SK-N-SH (cell line): ENCODE data around the gene HOMER3. TPM values are rescaled to one million over a fixed set of nuclear protein-coding genes. Genes with fewer than 3 reads are reported as not detected.

Experiments
- CTCF ChIA-PET: fragments of 300-600, 350-600 bp; formaldehyde crosslinking; extraction: SDS; loops from one replicate; lab custom pipeline; 2021; lab: Yijun Ruan, JAX
- POLR2A ChIA-PET: fragments of 350-600 bp; sonication (Branson Sonifier 250); formaldehyde crosslinking; extraction: SDS; loops from one replicate; lab custom pipeline; 2020; ENCODE audit warnings: antibody characterized with exemption, inconsistent platforms; lab: Yijun Ruan, JAX
- DNase-seq: peaks from one replicate; pipeline ENCODE4 v3.0.0; 2012
- H2AFZ ChIP-seq: fragments of 200-600 bp; sonication (generic); 2 replicates; pipeline ENCODE4 v1.8.1; 2016; ENCODE audit warnings: antibody characterized with exemption, mild to moderate bottlenecking, low read depth
- H3F3A ChIP-seq: fragments of 200-600 bp; sonication (generic); replicated peaks from 2 replicates; pipeline ENCODE3; 2016; ENCODE audit warnings: antibody characterized with exemption, mild to moderate bottlenecking; ENCODE audit not compliant: insufficient read depth
- H3K27ac ChIP-seq, 2 experiments: fragments of 200-500 bp in 1 of 2; fragments of 200-600 bp in 1 of 2; sonication (Bioruptor generic) in 1 of 2; sonication (generic), shearing (Covaris generic) in 1 of 2; 2 replicates each; pipeline versions ENCODE4 v1.5.1 to v1.6.1; 2014 to 2016; ENCODE audit warnings: low read depth in 2 of 2, inconsistent platforms in 1 of 2, low read length in 1 of 2, mild to moderate bottlenecking in 1 of 2, mixed read lengths in 1 of 2
- H3K27me3 ChIP-seq: fragments of 200-600 bp; sonication (generic), shearing (Covaris generic); 2 replicates; pipeline ENCODE4 v1.6.1; 2016; ENCODE audit warnings: mixed run types; ENCODE audit not compliant: insufficient read depth
- H3K36me3 ChIP-seq, 2 experiments: fragments of 200-500 bp in 1 of 2; fragments of 200-600 bp in 1 of 2; sonication (Bioruptor generic) in 1 of 2; sonication (generic) in 1 of 2; replicated peaks in 1 of 2; 2 replicates each; pipeline versions ENCODE3 to v1.5.1; 2014 to 2016; ENCODE audit warnings: low read length in 1 of 2, mild to moderate bottlenecking in 1 of 2; ENCODE audit not compliant: insufficient read depth in 2 of 2, control insufficient read depth in 1 of 2
- H3K4me1 ChIP-seq, 2 experiments: fragments of 200-500 bp in 1 of 2; fragments of 200-600 bp in 1 of 2; sonication (Bioruptor generic) in 1 of 2; sonication (generic), shearing (Covaris generic) in 1 of 2; 2 replicates each; pipeline versions ENCODE4 v1.5.1 to v1.6.1; 2014 to 2016; ENCODE audit warnings: low read depth in 1 of 2, low read length in 1 of 2, mixed run types in 1 of 2; ENCODE audit not compliant: insufficient read depth in 2 of 2, control insufficient read depth in 1 of 2
- H3K4me2 ChIP-seq: fragments of 200-600 bp; sonication (generic), shearing (Covaris generic); 2 replicates; pipeline ENCODE4 v1.6.1; 2017; ENCODE audit warnings: mixed run types
- H3K4me3 ChIP-seq, 2 experiments: fragments of 200-500 bp in 1 of 2; fragments of 200-600 bp in 1 of 2; sonication (Bioruptor generic) in 1 of 2; sonication (generic), shearing (Covaris generic) in 1 of 2; 2 replicates each; pipeline versions ENCODE4 v1.5.1 to v1.8.1; 2014 to 2016; ENCODE audit warnings: low read depth in 2 of 2, inconsistent platforms in 1 of 2, low read length in 1 of 2, mild to moderate bottlenecking in 1 of 2, mixed read lengths in 1 of 2, moderate library complexity in 1 of 2
- H3K79me2 ChIP-seq: fragments of 200-600 bp; sonication (generic); 2 replicates; pipeline ENCODE4 v1.8.1; 2017; ENCODE audit warnings: mild to moderate bottlenecking; ENCODE audit not compliant: insufficient read depth
- H3K9ac ChIP-seq: fragments of 200-600 bp; sonication (generic); 2 replicates; pipeline ENCODE4 v1.6.1; 2017; ENCODE audit warnings: mixed run types
- H3K9me2 ChIP-seq: fragments of 200-600 bp; sonication (generic); 2 replicates; pipeline ENCODE4 v1.6.1; 2017; ENCODE audit warnings: mixed run types
- H3K9me3 ChIP-seq: fragments of 200-600 bp; sonication (generic); 2 replicates; pipeline ENCODE4 v1.6.1; 2017; ENCODE audit warnings: mixed run types, mild to moderate bottlenecking, moderate library complexity
- H4K20me1 ChIP-seq: fragments of 200-600 bp; sonication (generic); 2 replicates; pipeline ENCODE4 v1.6.1; 2017; ENCODE audit warnings: mild to moderate bottlenecking, mixed run types; ENCODE audit not compliant: insufficient read depth
- CTCF ChIP-seq: fragments of 200-600 bp; sonication (generic); IDR thresholded peaks from 2 replicates; pipeline ENCODE4 v1.6.1; 2017; ENCODE audit warnings: antibody characterized with exemption, mild to moderate bottlenecking, moderate library complexity
- ELF1 ChIP-seq: IDR thresholded peaks from 2 replicates; pipeline ENCODE4 v1.4.0; 2012
- EZH2phosphoT487 ChIP-seq: fragments of 200-600 bp; sonication (generic); IDR thresholded peaks from 2 replicates; pipeline ENCODE4 v1.6.1; 2017; ENCODE audit warnings: low read depth, mixed run types, mild to moderate bottlenecking, antibody characterized with exemption, moderate library complexity, borderline replicate concordance
- FOSL2 ChIP-seq: IDR thresholded peaks from 2 replicates; pipeline ENCODE4 v1.4.0; 2012; ENCODE audit warnings: low read depth, mild to moderate bottlenecking, moderate library complexity, borderline replicate concordance
- FOXJ3 ChIP-seq: sonication (generic); formaldehyde crosslinking; IDR thresholded peaks from 2 replicates; pipeline ENCODE4 v1.5.1; 2020; ENCODE audit warnings: mild to moderate bottlenecking, missing genetic modification reagents
- GABPA ChIP-seq: IDR thresholded peaks from 2 replicates; pipeline ENCODE4 v1.4.0; 2012; ENCODE audit warnings: low read depth, mild to moderate bottlenecking
- IRF3 ChIP-seq: fragments of 150-350 bp; IDR thresholded peaks from 2 replicates; pipeline ENCODE4 v1.6.1; 2016; ENCODE audit warnings: mild to moderate bottlenecking, low read depth, low read length
- MAX ChIP-seq: IDR thresholded peaks from 2 replicates; pipeline ENCODE4 v1.4.0; 2012; ENCODE audit warnings: low read depth
- NFIC ChIP-seq: IDR thresholded peaks from 2 replicates; pipeline ENCODE4 v1.4.0; 2012; ENCODE audit warnings: borderline replicate concordance
- NRF1 ChIP-seq: IDR thresholded peaks from 2 replicates; pipeline ENCODE4 v1.6.1; 2012; ENCODE audit warnings: low read depth, mild to moderate bottlenecking, low read length
- POLR2AphosphoS5 ChIP-seq: IDR thresholded peaks from 2 replicates; pipeline ENCODE4 v1.6.1; 2012; ENCODE audit warnings: low read depth, low read length
- RAD21 ChIP-seq: IDR thresholded peaks from 2 replicates; pipeline ENCODE4 v1.6.1; 2012; ENCODE audit warnings: mild to moderate bottlenecking, low read length
- RCOR1 ChIP-seq: fragments of 150-350 bp; IDR thresholded peaks from 2 replicates; pipeline ENCODE4 v1.6.1; 2017; ENCODE audit warnings: antibody characterized with exemption, low read length
- RXRA ChIP-seq: IDR thresholded peaks from 2 replicates; pipeline ENCODE4 v1.4.0; 2012; ENCODE audit warnings: low read depth, mild to moderate bottlenecking, borderline replicate concordance
- SIN3A ChIP-seq: IDR thresholded peaks from 2 replicates; pipeline ENCODE4 v1.6.1; 2012; ENCODE audit warnings: low read depth, mild to moderate bottlenecking, low read length, moderate library complexity, borderline replicate concordance
- SMC3 ChIP-seq: IDR thresholded peaks from 2 replicates; pipeline ENCODE4 v1.6.1; 2012; ENCODE audit warnings: low read depth, low read length, improper control_type of control experiment
- TEAD4 ChIP-seq: IDR thresholded peaks from 2 replicates; pipeline ENCODE4 v1.4.0; 2012; ENCODE audit warnings: mild to moderate bottlenecking, borderline replicate concordance; ENCODE audit not compliant: insufficient read depth
- USF1 ChIP-seq: IDR thresholded peaks from 2 replicates; pipeline ENCODE4 v1.4.0; 2012; ENCODE audit warnings: low read depth, borderline replicate concordance
- ZBTB33 ChIP-seq: IDR thresholded peaks from 2 replicates; pipeline ENCODE4 v1.4.0; 2012; ENCODE audit warnings: low read depth, borderline replicate concordance
- WGBS: methylation state at CpG from one replicate; pipeline ENCODE4 v1.1.6; 2017; ENCODE audit warnings: low lambda C conversion rate; 5-methylcytosine and 5-hydroxymethylcytosine counted together
- polyA plus RNA-seq, 3 experiments: library from polyadenylated mRNA; depleted of rRNA; stranded (reverse); fragments of >200 nt; gene quantifications; 2 replicates each; pipeline ENCODE4 v1.2.3, GENCODE V29; 2012

The HOMER3 gene
- polyA plus RNA-seq, 1 of the 3 experiments (the other 2 are of a cell fraction): 83.0 TPM

- H4K20me1 ChIP-seq: 0 out of 2 replicates have a peak, but pooled peaks cover 5% of the 10 kb centered on the region
- H3K36me3 ChIP-seq: peaks cover 0 to under 1% of the 10 kb centered on the region in 2 experiments
- H3K9me3 ChIP-seq: no peaks in the 10 kb centered on the region
- H3F3A ChIP-seq: peaks cover 3% of the 10 kb centered on the region
- no peaks in the 10 kb centered on the region for H3K9me2 ChIP-seq
- H3K4me3 ChIP-seq: no peak overlapping the region
- H3K27me3 ChIP-seq: no peaks in the 10 kb centered on the region
- H2AFZ ChIP-seq: no peak overlapping the region
- H3K4me1 ChIP-seq: peaks cover 0 to 10% of the 10 kb centered on the region in 2 experiments; a peak in 1 of 4 replicates
- peaks cover 23% of the 10 kb centered on the region for H3K79me2 ChIP-seq
- DNase-seq: no peak
- no peak overlapping the region for H3K4me2 ChIP-seq
- no peak overlapping the region for H3K9ac ChIP-seq
- ChIA-PET CTCF (interaction anchor here (1.2 to 2.5 kb wide), 3 partner anchors 24 to 48 kb away, joined by 3 to 11 read pairs (median 7); partner anchors contain the start of genes CERS1, COPE and DDX49), POLR2A (no interaction called here)
- no peak overlapping the region for H3K27ac ChIP-seq
- TF ChIP-seq FOXJ3: no peak
- no peak for TF ChIP-seq SMC3
- TF ChIP-seq CTCF: no peak
- TF ChIP-seq ZBTB33: no peak
- TF ChIP-seq POLR2AphosphoS5: no peak
- no peak for TF ChIP-seq ELF1
- TF ChIP-seq MAX: no peak
- no peak for TF ChIP-seq NRF1
- no peak for TF ChIP-seq SIN3A
- WGBS: 75% methylated on average over 4 of the region's 4 CpGs
These were observed 2.4 kb upstream of the HOMER3 start for GRCh38 chr19:18943465-18943864.

GRCh38 chr19:18942692-18943091, 1.7 kb upstream of the HOMER3 start:
- peaks cover 3% of the 10 kb centered on the region for H3F3A ChIP-seq
- H3K4me3 ChIP-seq: no peak overlapping the region
- 91% methylated on average over 6 of the region's 6 CpGs for WGBS
- H3K9me3 ChIP-seq: no peaks in the 10 kb centered on the region
- H3K27me3 ChIP-seq: no peaks in the 10 kb centered on the region
- H2AFZ ChIP-seq: no peak overlapping the region
- H3K36me3 ChIP-seq: peaks cover 3 to 9% of the 10 kb centered on the region in 2 experiments
- H3K27ac ChIP-seq: no peak overlapping the region
- ChIA-PET CTCF (interaction anchor here (1.2 to 2.0 kb wide), 2 partner anchors 10 to 48 kb away, joined by 3 to 7 read pairs; partner anchors contain the start of gene CERS1), POLR2A (no interaction called here)
- H3K4me1 ChIP-seq: peaks cover 0 to 10% of the 10 kb centered on the region in 2 experiments; a peak in 1 of 4 replicates
- DNase-seq: no peak
- no peak overlapping the region for H3K4me2 ChIP-seq
- no peaks in the 10 kb centered on the region for H3K9me2 ChIP-seq
- peaks cover 31% of the 10 kb centered on the region for H3K79me2 ChIP-seq
- H3K9ac ChIP-seq: no peak overlapping the region
- H4K20me1 ChIP-seq: 0 out of 2 replicates have a peak, but pooled peaks cover 5% of the 10 kb centered on the region
- no peak for TF ChIP-seq IRF3
- no peak for TF ChIP-seq MAX
- TF ChIP-seq RXRA: no peak
- TF ChIP-seq FOSL2: no peak
- no peak for TF ChIP-seq ELF1
- no peak for TF ChIP-seq EZH2phosphoT487
- TF ChIP-seq GABPA: no peak
- no peak for TF ChIP-seq CTCF
- TF ChIP-seq TEAD4: no peak
- TF ChIP-seq RCOR1: no peak
- no peak for TF ChIP-seq USF1
- TF ChIP-seq RAD21: no peak
- no peak for TF ChIP-seq NFIC
